Osteoblast (primary cell): Measurements from ENCODE around the gene WIPF3. TPM values are rescaled to one million over a fixed set of nuclear protein-coding genes. Genes with fewer than 3 reads are reported as not detected.
A peak's percentile ranks its signal among the peaks of the same experiment; 100 is the strongest.

Experiments used
- DNase-seq: peaks from one replicate; pipeline ENCODE4 v3.0.0; 2011; ENCODE audit warnings: low spot score, mixed read lengths; ENCODE audit not compliant: insufficient read length; ENCODE audit errors: missing footprints
- H2AFZ ChIP-seq: 2 replicates; pipeline ENCODE4 v1.6.0; 2011; ENCODE audit warnings: mild to moderate bottlenecking, low read length
- H3K27ac ChIP-seq: 2 replicates; pipeline ENCODE4 v1.5.1; 2011; ENCODE audit warnings: mild to moderate bottlenecking, low read depth, low read length, moderate library complexity
- H3K27me3 ChIP-seq: 2 replicates; pipeline ENCODE4 v1.6.0; 2012; ENCODE audit warnings: mild to moderate bottlenecking, control low read depth, inconsistent platforms, low read length, moderate library complexity; ENCODE audit not compliant: insufficient read depth
- H3K36me3 ChIP-seq: 2 replicates; pipeline ENCODE4 v1.5.1; 2011; ENCODE audit warnings: mild to moderate bottlenecking, low read length, control low read depth, moderate library complexity; ENCODE audit not compliant: insufficient read depth
- H3K4me1 ChIP-seq: 2 replicates; pipeline ENCODE4 v1.5.1; 2011; ENCODE audit warnings: mild to moderate bottlenecking, low read length, control low read depth, moderate library complexity; ENCODE audit not compliant: insufficient read depth
- H3K4me2 ChIP-seq: 2 replicates; pipeline ENCODE4 v1.6.0; 2011; ENCODE audit warnings: mild to moderate bottlenecking, low read length; ENCODE audit not compliant: insufficient read depth
- H3K4me3 ChIP-seq: fragments of 200-600 bp; sonication (generic); 3 replicates; pipeline ENCODE4 v1.5.1; 2012; ENCODE audit warnings: mild to moderate bottlenecking, low read length, inconsistent platforms; ENCODE audit not compliant: insufficient read depth
- H3K79me2 ChIP-seq: 2 replicates; pipeline ENCODE4 v1.6.0; 2012; ENCODE audit warnings: mild to moderate bottlenecking, low read length, control low read depth, inconsistent platforms; ENCODE audit not compliant: insufficient read depth
- H3K9me3 ChIP-seq: 2 replicates; pipeline ENCODE4 v1.5.1; 2011; ENCODE audit warnings: low read depth, low read length, control low read depth
- H4K20me1 ChIP-seq: 2 replicates; pipeline ENCODE4 v1.6.0; 2012; ENCODE audit warnings: mild to moderate bottlenecking, low read length, control low read depth; ENCODE audit not compliant: insufficient read depth
- CTCF ChIP-seq: IDR thresholded peaks from 2 replicates; pipeline ENCODE4 v1.5.1; 2011; ENCODE audit warnings: mild to moderate bottlenecking, low read depth, low read length, moderate library complexity; ENCODE audit errors: extremely low read depth
- total RNA-seq: library from RNA; depleted of rRNA; stranded (reverse); fragments of >200 nt; gene quantifications from 2 replicates; pipeline ENCODE4 v1.2.3, GENCODE V29; 2012

WIPF3 gene
- total RNA-seq, 1 donor: not detected

DNA sequence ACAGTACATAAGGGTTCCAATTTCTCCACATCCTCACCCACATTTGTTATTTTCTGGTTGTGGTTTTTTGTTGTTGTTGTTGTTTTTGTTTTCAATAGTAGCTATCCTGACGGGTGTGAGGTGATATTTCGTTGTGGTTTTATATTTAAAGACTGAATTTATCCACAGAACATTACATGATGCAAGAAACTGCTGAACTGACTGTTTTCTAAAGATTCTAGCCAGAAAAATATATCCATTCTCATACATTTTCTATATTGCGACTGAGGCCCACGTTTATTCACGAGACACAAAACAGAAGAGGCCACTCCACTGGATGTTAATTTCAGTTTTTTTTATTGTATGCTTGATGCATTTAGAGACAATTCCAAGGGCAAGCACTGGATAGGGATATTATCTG lies 113.5 kb downstream of the WIPF3 start:
- Histone ChIP-seq H3K4me1 (peaks cover 8% of the 10 kb centered on the region), H4K20me1 (peaks cover 6% of the 10 kb centered on the region), H3K36me3 (peaks cover 36% of the 10 kb centered on the region), H3K4me3 (no peak overlapping the region), H2AFZ (no peak overlapping the region), H3K27ac (no peak overlapping the region), H3K9me3 (no peaks in the 10 kb centered on the region), H3K27me3 (no peaks in the 10 kb centered on the region), H3K79me2 (no peaks in the 10 kb centered on the region), H3K4me2 (no peak overlapping the region)
- TF ChIP-seq CTCF: no peak
- no peak for DNase-seq

GRCh38 chr7:29920491-29920890 lies 114.2 kb downstream of the WIPF3 start:
- Histone ChIP-seq H2AFZ (no peak overlapping the region), H3K36me3 (peaks cover 36% of the 10 kb centered on the region), H3K9me3 (no peaks in the 10 kb centered on the region), H4K20me1 (peaks cover 6% of the 10 kb centered on the region), H3K27me3 (no peaks in the 10 kb centered on the region), H3K27ac (no peak overlapping the region), H3K4me2 (no peak overlapping the region), H3K4me1 (peaks cover 6% of the 10 kb centered on the region), H3K79me2 (no peaks in the 10 kb centered on the region), H3K4me3 (no peak overlapping the region)
- TF ChIP-seq CTCF: no peak
- no peak for DNase-seq

GRCh38 chr7:29921404-29922010 lies 115.2 kb downstream of the WIPF3 start:
- Histone ChIP-seq H3K79me2 (no peaks in the 10 kb centered on the region), H3K4me3 (no peak overlapping the region), H3K9me3 (no peaks in the 10 kb centered on the region), H3K4me2 (no peak overlapping the region), H3K27ac (no peak overlapping the region), H2AFZ (no peak overlapping the region), H4K20me1 (peaks cover 6% of the 10 kb centered on the region), H3K36me3 (peaks cover 36% of the 10 kb centered on the region), H3K4me1 (no peaks in the 10 kb centered on the region), H3K27me3 (no peaks in the 10 kb centered on the region)
- DNase-seq: peak; percentile 70
- TF ChIP-seq CTCF: peak; percentile 97

GRCh38 chr7:29922921-29923700 lies 116.8 kb downstream of the WIPF3 start:
- Histone ChIP-seq H3K4me1 (no peaks in the 10 kb centered on the region), H4K20me1 (peaks cover 9% of the 10 kb centered on the region), H2AFZ (no peak overlapping the region), H3K4me2 (no peak overlapping the region), H3K9me3 (no peaks in the 10 kb centered on the region), H3K36me3 (peaks cover 40% of the 10 kb centered on the region), H3K27me3 (no peaks in the 10 kb centered on the region), H3K79me2 (no peaks in the 10 kb centered on the region), H3K27ac (no peak overlapping the region), H3K4me3 (no peak overlapping the region)
- no peak for TF ChIP-seq CTCF
- no peak for DNase-seq
